ENCODE data around the gene SPDYE3. TPM values are rescaled to one million over a fixed set of nuclear protein-coding genes. Genes with fewer than 3 reads are reported as not detected.
"Not testable (repeated sequence)": the region's sequence is repeated elsewhere in the genome, so short reads cannot be mapped to it uniquely, and the experiment has no call there.

Gene SPDYE3
- total RNA-seq, 1 experiment from 2014 or later, result 0.05 TPM

DNA sequence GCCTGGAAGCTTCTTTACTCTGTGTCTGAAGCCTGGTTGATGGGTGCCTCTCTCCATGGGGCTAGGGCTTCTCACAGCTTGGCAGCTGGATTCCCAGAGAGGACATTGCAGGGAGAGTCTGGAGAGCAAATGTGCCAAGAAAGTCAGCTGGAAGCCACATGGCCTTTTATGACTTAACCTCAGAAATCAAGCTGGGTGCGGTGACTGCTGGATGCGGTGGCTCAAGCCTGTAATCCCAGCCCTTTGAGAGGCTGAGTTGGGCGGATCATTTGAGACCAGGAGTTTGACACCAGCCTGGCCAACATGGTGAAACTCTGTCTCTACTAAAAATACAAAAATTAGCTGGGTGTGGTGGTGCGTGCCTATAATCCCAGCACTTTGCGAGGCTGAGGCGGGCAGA lies 31.4 kb upstream of the SPDYE3 start:
- DNase-seq (ENCODE audit: low read depth, low spot score); in situ Hi-C loops (cut with HindIII; ENCODE audit: low pct_unique_long_range_greater_than_20kb, low sequenced_read_pairs): not testable (repeated sequence)

DNA sequence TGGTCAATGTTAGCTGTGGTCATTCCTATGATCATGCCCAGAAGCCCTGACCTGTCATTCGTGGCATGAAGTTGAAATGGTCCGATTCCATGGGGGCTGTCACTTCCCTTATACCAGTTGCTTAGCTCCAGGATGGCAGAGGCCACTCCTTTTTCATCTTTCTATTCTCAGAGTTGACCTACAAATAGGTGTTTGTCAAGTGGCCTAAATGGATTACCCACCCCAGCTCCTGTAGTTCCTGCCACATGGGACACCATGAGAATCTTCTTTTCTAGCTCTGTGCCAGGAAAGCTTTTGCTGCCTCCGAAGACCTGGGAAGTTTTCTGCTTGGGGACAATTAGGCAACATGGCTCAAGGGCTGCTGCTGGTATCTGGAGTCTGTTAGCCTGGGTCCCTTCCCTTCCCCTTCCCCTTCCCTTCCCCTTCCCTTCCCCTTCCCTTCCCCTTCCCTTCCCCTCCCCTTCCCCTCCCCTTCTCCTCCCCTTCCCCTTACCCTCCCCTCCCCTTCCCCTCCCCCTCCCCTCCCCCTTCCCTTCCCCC lies 25.4 kb upstream of the SPDYE3 start:
- DNase-seq (ENCODE audit: low read depth, low spot score); in situ Hi-C loops (cut with HindIII; ENCODE audit: low pct_unique_long_range_greater_than_20kb, low sequenced_read_pairs): not testable (repeated sequence)

DNA sequence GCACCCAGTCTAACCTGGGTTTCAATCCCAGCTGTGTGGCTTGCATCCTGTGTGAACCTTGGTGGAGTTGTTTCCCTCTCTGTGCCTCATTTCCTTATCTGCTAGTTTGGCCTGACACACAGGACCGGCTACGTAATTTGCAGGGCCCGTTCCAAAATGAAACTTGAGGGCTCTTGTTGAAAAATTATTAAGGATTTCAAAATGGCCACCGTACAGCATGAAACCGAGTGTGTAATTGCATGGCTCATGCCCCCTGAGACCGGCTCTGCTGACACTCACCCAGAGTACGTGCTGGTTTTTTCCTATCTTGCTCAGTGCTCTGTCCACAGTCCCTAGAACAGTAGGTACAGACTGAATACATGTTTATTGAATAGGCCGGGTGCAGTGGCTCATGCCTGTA lies 24.4 kb upstream of the SPDYE3 start:
- in situ Hi-C loops (cut with HindIII; ENCODE audit: low pct_unique_long_range_greater_than_20kb, low sequenced_read_pairs); DNase-seq (ENCODE audit: low read depth, low spot score): not testable (repeated sequence)

DNA sequence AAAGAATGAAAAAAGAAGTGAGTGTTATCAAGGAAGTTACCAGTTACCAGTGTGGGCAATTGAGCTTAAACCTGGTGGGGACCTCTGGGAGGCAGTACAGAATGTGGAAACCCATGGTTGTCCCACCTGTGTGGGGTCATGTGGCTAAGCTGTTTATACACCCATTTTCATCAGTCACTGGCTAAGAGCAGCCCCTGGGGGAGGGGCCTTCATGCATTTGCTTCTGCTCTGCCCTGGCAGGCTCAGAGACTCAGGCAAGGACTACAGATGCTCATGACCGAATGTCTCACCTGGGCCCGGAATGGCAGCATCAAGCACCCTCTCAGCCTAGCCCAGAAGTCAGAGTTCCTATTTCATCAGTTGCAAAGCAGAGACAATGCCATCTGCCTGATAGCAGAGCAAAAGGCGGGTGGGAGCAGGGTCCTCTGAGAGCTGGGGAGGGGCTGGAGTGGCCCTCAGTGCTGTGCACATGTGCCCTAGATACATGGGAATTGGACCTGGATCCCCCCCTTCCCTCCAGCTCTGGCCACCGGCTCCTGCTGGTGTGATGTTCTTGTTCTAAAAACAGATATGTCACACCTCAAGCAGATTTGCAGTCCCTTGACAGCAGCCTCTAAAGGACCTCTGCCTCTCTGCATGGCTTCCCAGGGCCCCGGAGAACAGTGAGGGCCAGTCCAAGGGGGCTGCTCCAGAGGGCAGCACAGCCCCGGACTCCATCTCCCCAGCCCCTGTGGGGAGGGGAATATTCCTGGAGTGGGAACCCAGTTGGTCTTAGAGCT lies 20.1 kb upstream of the SPDYE3 start:
- in situ Hi-C loops (cut with HindIII; ENCODE audit: low pct_unique_long_range_greater_than_20kb, low sequenced_read_pairs); DNase-seq (ENCODE audit: low read depth, low spot score): not testable (repeated sequence)

DNA sequence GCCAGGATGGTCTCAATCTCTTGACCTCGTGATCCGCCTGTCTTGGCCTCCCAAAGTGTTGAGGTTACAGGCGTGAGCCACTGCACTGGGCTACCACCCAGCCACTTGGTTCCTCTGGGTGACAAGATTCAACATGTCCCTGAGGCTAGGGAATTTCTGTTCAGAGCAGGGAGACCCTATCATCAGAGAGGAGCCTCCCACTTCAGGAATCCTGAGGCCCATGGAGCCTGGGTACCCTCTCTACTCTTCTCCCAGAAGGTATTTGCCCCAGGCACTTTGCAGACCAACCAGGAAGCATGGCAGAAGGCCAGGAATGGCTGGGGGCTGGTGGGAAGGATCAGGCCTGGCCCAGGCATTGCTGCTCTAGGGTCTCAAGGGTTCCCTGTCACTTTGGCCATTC lies 19.2 kb upstream of the SPDYE3 start:
- in situ Hi-C loops (cut with HindIII; ENCODE audit: low pct_unique_long_range_greater_than_20kb, low sequenced_read_pairs); DNase-seq (ENCODE audit: low read depth, low spot score): not testable (repeated sequence)

DNA sequence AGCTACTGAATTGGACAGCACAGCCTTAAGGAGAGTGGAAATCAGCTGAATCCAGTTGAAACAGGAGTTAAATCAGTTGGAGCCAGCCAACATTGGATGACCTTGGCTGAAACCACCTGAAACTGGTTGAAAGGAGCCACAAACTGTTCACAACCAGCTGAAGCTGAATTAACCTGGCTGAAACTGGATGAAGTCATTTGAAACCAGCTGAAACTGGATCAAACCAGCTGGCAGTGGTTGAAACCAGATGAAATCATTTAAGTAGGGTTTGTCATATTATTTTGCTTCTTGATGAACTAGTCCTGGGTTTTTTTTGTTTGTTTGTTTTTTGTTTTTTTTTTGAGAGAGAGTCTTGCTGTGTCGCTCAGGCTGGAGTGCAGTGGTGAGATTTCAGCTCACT lies 15.3 kb upstream of the SPDYE3 start:
- in situ Hi-C loops (cut with HindIII; ENCODE audit: low pct_unique_long_range_greater_than_20kb, low sequenced_read_pairs); DNase-seq (ENCODE audit: low read depth, low spot score): not testable (repeated sequence)

DNA sequence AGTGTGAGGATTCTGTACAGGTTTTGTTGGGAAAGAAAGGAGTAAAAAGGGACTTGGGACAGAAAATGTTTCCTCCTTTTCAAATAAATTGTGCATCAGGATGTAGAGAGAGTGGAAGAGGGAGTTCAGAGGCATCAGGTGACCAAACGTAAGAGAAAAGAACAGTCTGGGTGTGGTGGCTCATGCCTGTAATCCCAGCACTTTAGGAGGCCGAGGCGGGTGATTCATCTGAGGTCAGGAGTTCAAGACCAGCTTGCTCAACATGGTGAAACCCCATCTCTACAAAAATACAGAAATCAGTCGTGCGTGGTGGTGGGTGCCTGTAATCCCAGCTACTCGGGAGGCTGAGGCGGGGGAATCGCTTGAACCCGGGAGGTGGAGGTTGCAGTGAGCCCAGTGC lies 12.2 kb upstream of the SPDYE3 start:
- DNase-seq (ENCODE audit: low read depth, low spot score); in situ Hi-C loops (cut with HindIII; ENCODE audit: low pct_unique_long_range_greater_than_20kb, low sequenced_read_pairs): not testable (repeated sequence)

DNA sequence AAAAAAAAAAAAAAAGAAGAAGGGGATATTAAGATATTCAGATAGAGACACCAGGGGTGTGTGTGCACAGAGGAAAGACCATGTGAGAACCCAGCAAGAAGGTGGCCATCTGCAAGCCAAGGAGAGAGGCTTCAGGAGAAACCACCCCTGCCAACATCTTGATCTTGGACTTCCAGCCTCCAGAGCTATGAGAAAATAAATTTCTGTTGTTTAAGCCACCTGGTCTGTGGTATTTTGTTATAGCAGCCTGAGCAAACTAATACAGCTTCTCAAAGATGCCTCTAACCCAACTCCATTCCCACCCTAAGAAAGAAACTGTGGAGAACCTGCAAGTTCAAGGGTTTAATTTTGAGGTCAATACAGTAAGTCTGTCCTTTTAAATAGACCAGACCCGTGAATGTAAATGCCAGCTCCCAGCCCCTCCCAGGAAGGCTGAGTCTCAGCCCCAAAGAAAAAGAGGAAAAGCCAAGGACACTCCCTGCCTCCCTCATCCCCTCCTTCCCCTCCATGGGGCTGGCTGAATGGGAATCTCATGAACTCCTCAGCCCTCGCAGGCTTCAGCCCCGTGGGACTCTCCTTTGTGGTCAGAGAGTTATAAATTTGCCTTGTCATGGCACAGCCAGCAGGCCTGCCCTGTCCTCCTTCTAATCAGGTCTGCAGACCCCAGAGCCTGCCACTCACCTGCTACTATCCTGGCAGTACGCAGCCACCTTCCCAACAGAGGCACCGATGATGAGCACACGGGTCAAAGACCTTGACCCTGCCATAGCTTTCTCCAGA lies 9.5 kb upstream of the SPDYE3 start:
- in situ Hi-C loops (cut with HindIII; ENCODE audit: low pct_unique_long_range_greater_than_20kb, low sequenced_read_pairs), result not testable (repeated sequence)
- peak; percentile 42 for DNase-seq (ENCODE audit: low read depth, low spot score)

DNA sequence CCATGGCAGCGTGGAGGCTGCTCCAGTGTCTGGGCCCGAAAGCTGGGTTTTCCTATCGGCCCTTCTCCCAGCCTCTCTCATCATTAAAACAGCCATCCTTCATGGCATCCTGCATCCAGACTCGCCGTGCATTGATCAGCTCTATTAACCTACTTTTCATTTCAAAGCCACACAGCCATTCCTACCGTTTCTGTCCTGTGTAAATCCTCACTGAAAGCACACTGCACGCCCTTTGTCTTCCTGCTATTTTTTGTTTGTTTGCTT lies 8.9 kb upstream of the SPDYE3 start:
- in situ Hi-C loops (cut with HindIII; ENCODE audit: low pct_unique_long_range_greater_than_20kb, low sequenced_read_pairs), result not testable (repeated sequence)

DNA sequence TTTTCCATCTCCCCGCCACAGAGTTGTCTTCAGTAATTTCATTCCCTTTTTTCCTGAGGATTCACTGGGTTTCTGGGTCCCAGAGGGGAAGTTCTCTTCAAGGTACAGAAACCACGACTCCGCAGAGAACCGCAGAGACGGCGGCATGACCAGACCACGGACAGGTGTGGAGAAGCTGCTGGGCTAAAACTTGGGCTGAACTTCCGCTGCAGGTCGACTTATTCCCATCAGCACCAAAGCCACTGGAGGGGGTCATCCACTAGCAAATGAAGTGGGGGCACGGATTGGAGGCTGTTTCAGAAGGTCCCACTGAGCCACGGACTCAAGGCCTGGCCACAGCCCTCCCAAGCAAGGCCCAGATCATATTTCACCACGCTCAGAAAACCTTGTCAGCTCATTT lies 3.0 kb upstream of the SPDYE3 start:
- in situ Hi-C loops (cut with HindIII; ENCODE audit: low pct_unique_long_range_greater_than_20kb, low sequenced_read_pairs); DNase-seq (ENCODE audit: low read depth, low spot score): not testable (repeated sequence)

More for the DNA sequence above, 8.9 kb upstream of the SPDYE3 start:
- DNase-seq (ENCODE audit: low read depth, low spot score), result not testable (repeated sequence)

DNA sequence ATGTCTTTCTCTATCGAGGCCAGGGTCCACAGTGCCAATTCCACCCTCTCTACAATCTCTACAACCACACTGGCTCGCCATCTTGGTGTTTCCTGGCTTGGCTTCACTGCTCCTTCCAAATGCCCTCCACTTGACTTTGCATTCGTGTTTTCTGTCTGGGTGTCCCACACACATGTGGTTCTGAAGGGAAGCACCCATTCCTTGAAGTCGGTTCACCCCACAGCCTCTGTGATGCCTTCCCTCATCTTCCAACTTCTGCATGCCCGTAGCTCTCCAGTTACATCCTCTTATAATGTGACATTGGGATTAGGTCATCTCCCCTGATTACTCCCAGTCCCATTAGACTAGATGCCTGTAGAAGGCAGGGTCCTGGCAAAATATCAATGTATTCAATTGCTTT lies 10.8 kb downstream of the SPDYE3 start:
- in situ Hi-C loops (cut with HindIII; ENCODE audit: low pct_unique_long_range_greater_than_20kb, low sequenced_read_pairs); DNase-seq (ENCODE audit: low read depth, low spot score): not testable (repeated sequence)

DNA sequence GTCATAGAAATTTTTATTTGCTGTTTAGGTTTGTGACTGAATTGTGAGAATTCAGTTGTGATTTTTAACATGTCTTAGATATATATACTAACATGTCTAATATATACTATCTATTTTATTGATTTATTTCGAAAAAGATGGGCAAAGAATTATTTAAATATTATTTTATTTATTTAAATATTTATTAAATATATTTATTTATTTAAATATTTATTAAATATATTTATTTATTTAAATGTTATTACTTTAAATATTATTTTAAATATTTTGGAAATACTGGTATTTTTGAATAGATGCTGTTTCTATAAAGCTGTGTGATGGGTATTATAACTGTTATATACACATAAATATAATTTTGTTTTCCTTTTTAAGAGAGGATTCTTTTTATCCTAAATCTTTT lies 14.1 kb downstream of the SPDYE3 start:
- in situ Hi-C loops (cut with HindIII; ENCODE audit: low pct_unique_long_range_greater_than_20kb, low sequenced_read_pairs); DNase-seq (ENCODE audit: low read depth, low spot score): not testable (repeated sequence)

DNA sequence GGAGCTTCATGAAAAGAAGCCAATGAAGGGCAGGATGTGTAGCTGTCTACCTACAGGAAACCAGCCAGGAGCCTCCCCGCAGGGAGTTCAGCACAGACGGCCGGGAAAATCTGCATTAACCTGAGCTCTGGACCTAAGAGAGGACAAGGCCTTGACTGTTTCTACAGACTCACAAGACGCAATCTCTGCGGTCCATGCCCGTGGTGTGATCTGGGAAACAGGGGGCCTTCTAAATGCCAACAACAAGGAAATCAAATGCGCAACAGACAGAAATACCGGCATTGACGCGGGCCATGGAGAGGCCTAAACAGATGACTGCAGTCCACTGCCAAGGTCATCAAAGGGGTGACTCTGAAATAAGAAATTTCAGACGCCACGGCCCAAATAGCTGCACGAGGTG lies 16.7 kb downstream of the SPDYE3 start:
- in situ Hi-C loops (cut with HindIII; ENCODE audit: low pct_unique_long_range_greater_than_20kb, low sequenced_read_pairs), result not testable (repeated sequence)
- peak; percentile 97 for DNase-seq (ENCODE audit: low read depth, low spot score)

DNA sequence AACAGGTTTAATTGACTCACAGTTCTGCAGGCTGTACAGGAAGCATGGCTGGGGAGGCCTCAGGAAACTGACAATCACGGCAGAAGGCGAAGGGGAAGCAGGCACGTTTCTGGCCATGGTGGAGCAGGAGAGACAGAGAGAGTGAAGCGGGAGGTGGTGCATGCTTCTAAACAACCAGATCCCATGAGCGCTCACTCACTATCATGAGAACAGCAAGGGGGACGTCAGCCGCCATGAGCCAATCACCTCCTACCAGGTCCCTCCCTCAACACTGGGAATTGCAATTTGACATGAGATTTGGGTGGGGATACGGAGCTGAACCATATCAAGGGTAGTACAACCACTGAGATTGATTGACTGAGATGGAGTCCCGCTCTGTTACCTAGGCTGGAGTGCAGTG lies 18.2 kb downstream of the SPDYE3 start:
- in situ Hi-C loops (cut with HindIII; ENCODE audit: low pct_unique_long_range_greater_than_20kb, low sequenced_read_pairs), result not testable (repeated sequence)
- peak; percentile 32 for DNase-seq (ENCODE audit: low read depth, low spot score)

DNA sequence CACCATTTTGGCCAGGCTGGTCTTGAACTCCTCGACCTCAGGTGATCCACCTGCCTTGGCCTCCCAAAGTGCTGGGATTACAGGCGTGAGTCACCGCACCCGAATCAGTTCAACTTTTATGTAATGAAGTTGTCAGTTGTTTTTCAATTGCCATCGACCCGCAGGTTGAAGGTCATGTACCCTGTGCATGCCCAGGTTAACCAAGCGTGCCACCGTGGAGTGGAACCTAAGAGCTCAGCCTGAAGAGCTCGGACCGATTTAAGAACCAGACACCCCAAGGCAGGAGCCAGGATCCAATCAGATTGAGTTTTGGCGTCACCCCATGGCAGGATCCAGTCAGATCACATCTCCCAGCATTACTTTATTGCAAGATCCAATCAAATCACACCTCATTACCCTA lies 19.4 kb downstream of the SPDYE3 start:
- in situ Hi-C loops (cut with HindIII; ENCODE audit: low pct_unique_long_range_greater_than_20kb, low sequenced_read_pairs); DNase-seq (ENCODE audit: low read depth, low spot score): not testable (repeated sequence)

DNA sequence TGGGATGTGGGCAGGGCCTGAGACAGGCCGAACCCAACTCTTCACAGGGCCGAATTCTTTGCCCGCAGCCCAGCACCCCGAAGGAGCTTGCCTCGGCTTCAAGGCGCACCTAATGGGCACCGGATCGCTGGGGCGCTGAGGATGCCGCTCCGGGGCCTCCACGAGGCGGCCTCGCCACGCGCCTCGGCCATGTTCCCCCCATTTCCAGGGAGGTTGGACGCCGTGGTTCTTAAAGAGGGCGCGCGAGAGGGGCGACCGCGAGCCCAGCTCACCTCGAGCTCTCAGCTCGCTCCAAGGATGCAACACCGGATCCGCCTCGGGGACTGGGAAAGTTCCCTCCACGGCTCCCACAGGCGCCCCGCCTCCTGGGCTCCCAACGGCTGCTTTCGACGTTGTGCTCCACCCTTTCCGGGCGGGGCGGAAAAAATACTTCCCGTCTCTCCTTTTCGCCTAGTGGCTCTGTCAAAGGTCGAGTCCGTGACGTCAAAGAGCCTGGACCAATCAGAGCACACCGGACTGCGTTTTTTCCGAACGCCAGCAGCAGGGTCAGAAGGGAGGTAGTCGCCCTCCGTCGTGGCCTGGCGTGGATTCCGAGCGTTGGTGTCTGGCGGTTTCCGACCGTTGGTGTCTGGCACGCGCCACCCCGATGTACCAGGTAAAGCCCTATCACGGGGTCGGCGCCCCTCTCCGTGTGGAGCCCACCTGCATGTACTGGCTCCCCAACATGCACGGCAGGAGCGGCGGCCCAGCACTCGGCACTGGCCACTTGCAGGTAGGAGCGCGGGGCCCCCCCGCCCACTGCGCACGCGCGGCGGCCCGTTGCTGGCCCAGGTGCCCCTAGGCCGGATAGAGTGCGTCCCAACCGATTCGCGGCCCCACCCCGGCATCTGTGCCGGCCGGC lies 28.3 kb downstream of the SPDYE3 start:
- in situ Hi-C loops (cut with HindIII; ENCODE audit: low pct_unique_long_range_greater_than_20kb, low sequenced_read_pairs), result not testable (repeated sequence)
- peak; percentile 98 for DNase-seq (ENCODE audit: low read depth, low spot score)

DNA sequence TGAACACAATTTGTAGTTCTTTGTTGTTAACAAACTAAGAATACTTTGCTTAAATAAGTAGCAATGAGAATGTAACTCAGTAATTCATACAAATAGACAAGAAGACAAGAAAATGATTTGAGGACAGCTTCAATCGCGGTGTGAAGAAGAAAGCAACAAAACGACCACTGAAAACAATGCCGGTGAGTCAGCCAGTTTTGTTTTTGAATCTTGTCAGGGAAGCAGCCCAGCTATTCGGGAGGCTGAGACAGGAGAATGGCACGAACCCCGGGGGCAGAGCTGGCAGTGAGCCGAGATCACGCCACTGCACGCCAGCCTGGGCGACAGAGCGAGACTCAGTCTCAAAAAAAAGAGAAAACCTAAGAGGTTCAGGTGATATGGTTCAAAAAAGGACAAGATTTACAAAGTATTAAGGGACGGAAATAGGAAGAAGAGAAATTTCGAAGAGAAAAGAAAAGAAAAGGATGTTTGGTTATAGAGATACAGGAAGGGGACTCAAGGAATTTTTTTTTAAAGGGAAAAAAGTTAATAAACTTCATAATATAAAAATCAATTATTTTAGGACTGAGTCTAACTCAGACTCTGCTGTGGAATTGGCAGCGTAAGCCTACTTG lies 30.7 kb downstream of the SPDYE3 start:
- in situ Hi-C loops (cut with HindIII; ENCODE audit: low pct_unique_long_range_greater_than_20kb, low sequenced_read_pairs), result not testable (repeated sequence)
- peak; percentile 84 for DNase-seq (ENCODE audit: low read depth, low spot score)

All from SK-MEL-5 (cell line).